AG10803 (cell line): ENCODE data around the gene KLF4.
A peak's percentile ranks its signal among the peaks of the same experiment; 100 is the strongest.

Experiments used
- DNase-seq: peaks from one replicate; pipeline ENCODE4 v3.0.0; 2010; ENCODE audit warnings: low read depth
- H3K4me3 ChIP-seq: 2 replicates; pipeline ENCODE4 v1.5.1; 2011; ENCODE audit warnings: mild to moderate bottlenecking, low read length, control low read depth
- TF ChIP-seq, protein P1 (sequence below): conservative IDR thresholded peaks from 2 replicates; pipeline ENCODE4 v1.5.1; 2011; ENCODE audit warnings: mild to moderate bottlenecking, low read length, control low read depth, inconsistent platforms

KLF4 gene

GRCh38 chr9:107472581-107473340 is 16.8 kb downstream of the KLF4 start:
- TF ChIP-seq, protein P1, sequence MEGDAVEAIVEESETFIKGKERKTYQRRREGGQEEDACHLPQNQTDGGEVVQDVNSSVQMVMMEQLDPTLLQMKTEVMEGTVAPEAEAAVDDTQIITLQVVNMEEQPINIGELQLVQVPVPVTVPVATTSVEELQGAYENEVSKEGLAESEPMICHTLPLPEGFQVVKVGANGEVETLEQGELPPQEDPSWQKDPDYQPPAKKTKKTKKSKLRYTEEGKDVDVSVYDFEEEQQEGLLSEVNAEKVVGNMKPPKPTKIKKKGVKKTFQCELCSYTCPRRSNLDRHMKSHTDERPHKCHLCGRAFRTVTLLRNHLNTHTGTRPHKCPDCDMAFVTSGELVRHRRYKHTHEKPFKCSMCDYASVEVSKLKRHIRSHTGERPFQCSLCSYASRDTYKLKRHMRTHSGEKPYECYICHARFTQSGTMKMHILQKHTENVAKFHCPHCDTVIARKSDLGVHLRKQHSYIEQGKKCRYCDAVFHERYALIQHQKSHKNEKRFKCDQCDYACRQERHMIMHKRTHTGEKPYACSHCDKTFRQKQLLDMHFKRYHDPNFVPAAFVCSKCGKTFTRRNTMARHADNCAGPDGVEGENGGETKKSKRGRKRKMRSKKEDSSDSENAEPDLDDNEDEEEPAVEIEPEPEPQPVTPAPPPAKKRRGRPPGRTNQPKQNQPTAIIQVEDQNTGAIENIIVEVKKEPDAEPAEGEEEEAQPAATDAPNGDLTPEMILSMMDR = no peak
- no peak overlapping the region for H3K4me3 ChIP-seq
- DNase-seq = no peak

- TF ChIP-seq, protein P1 = no peak
- H3K4me3 ChIP-seq = no peak overlapping the region
- no peak for DNase-seq
Observed at GRCh38 chr9:107471552-107471951, 18.0 kb downstream of the KLF4 start.

GRCh38 chr9:107467416-107467815 is 22.2 kb downstream of the KLF4 start:
- TF ChIP-seq, protein P1 = no peak
- no peak overlapping the region for H3K4me3 ChIP-seq
- no peak for DNase-seq

DNA sequence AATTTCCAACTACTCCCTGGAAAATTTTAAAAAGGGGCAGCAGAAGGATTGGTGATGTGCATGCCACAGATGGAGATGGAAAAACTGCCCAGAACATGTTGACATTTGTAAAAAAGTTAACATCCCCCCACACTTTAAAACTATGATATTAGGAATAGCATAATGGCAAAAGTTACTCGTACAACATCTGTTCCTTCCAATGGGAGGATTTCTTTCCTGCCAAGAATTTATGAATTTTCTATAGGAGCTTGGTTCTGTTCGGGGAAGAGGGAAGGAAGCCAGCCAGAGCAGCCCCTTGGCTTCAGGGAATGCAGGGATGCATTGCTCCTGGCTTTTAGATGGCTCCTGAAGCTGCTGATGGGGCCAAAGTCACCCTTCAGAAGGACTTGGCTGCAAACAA is 22.7 kb downstream of the KLF4 start:
- TF ChIP-seq, protein P1 = no peak
- H3K4me3 ChIP-seq = no peak overlapping the region
- no peak for DNase-seq

DNA sequence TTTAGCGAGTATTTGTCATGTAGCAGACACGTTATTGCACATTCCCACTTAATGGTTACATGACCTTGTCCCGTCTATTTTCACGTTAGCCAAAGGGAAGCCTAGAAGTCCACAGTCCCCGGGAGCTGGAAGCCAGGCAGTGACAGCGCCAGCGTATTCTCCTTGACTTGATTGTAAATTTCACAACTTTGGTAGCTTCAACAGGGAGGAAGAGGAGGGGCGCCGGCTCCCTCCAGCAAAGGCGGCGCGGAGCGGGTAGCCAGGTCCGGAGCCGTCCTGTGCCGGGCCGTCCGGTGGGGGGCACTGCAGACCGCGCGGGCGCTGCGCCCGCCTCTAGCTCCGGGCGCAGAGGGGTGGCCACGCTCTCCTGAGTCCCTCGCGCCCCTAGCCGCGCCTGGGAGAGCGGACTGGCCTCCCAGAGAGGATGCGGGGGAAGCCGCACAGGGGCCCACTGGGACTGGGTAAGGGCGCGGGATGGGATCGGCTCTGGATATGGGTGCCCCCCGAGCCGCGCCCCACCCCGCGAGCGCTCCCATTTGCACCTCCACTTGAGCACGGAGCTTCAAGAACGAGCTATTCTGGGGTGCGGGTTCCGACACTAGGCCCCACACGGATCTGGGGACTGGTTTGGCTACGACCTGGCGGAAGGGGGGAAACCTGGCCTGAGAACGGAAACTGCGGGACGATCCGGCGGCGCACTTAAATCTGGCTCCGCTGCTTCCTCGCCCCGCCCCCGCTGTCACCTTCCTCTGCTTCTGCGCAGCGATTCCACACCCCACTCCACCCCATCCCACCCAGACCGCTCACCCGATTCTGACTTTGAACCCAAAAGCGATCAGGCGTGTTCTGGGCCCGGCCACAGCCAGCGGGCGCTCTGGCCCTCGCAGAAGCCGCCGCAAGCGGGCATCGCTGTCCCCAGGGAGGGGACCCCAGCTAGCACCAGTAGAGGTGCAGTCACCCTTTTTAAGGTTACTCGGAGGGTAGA is 23.8 kb downstream of the KLF4 start:
- peak; percentile 58 for DNase-seq
- peak overlapping the region; percentile 69 for H3K4me3 ChIP-seq

GRCh38 chr9:107464516-107464915 is 25.1 kb downstream of the KLF4 start:
- no peak for DNase-seq
- TF ChIP-seq, protein P1 = no peak
- H3K4me3 ChIP-seq = no peak overlapping the region

More for the DNA sequence above, 23.8 kb downstream of the KLF4 start:
- TF ChIP-seq, protein P1 = peak; percentile 55
